Right atrium auricular region (tissue), 2 donors: Measurements from ENCODE around the gene RABGGTB. TPM values are rescaled to one million over a fixed set of nuclear protein-coding genes. Genes with fewer than 3 reads are reported as not detected.
"Not testable (repeated sequence)": the region's sequence is repeated elsewhere in the genome, so short reads cannot be mapped to it uniquely, and the experiment has no call there.

Experiments
- DNase-seq: peaks from one replicate; pipeline ENCODE4 v3.0.0-alpha.2; 2019; ENCODE audit warnings: low spot score
- H3K27ac ChIP-seq, 2 donors: fragments of 200-600 bp; sonication (generic); 1 replicate in 1 of 2; 2 replicates in 1 of 2; pipeline ENCODE4 v1.5.1; 2016 to 2019
- H3K27me3 ChIP-seq, 2 donors: fragments of 200-600 bp; sonication (generic); one replicate each; pipeline versions ENCODE4 v1.5.1 to v1.6.0; 2017 to 2019
- H3K36me3 ChIP-seq: fragments of 200-600 bp; sonication (generic); one replicate; pipeline ENCODE4 v1.5.1; 2016
- H3K4me1 ChIP-seq, 2 donors: fragments of 200-600 bp; sonication (generic); one replicate each; pipeline versions ENCODE4 v1.5.1 to v1.6.0; 2017 to 2019
- H3K4me3 ChIP-seq, 2 donors: fragments of 200-600 bp; sonication (generic); 1 replicate in 1 of 2; 2 replicates in 1 of 2; pipeline ENCODE4 v1.5.1; 2017 to 2019; ENCODE audit warnings: mild to moderate bottlenecking in 1 of 2, moderate library complexity in 1 of 2
- H3K9me3 ChIP-seq, 2 donors: fragments of 200-600 bp; sonication (generic); one replicate each; pipeline ENCODE4 v1.5.1; 2019
- total RNA-seq, 2 donors: library from RNA; depleted of rRNA; stranded (reverse); fragments of >200 nt; gene quantifications; one replicate each; pipeline ENCODE4 v1.1.0, GENCODE V29; 2016
- TF ChIP-seq, protein P1 (sequence below), 2 donors: fragments of 200-600 bp; sonication (generic); IDR thresholded peaks; one replicate each; pipeline ENCODE4 v1.5.1; 2019; ENCODE audit warnings: antibody characterized with exemption in 2 of 2

RABGGTB gene
- total RNA-seq, 2 donors from 2014 or later = 38.5 to 42.2 TPM

DNA sequence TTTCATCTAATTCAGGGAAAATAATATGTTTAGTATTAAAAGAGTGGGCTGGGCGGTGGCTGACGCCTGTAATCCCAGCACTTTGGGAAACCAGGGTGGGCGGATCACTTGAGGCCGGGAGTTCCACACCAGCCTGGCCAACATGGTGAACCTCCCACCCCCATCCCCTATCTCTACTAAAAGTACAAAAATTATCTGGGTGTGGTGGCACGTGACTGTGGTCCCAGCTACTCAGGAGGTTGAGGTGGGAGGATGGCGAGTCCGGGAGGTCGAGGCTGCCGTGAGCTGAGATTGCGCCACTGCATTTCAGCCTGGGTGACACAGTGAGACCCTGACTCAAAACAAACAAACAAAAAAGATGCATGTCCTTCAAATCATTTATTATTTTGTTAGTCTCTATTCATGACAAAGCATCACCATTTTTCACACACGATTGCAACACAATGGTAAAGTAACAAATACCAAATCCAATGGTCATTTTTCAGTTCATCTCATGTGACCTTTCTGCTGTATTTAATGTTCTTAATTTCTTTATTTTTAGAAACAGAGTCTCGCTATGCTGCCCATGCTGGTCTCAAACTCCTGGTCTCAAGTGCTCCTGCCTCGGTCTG lies 11.7 kb downstream of the RABGGTB start:
- Histone ChIP-seq H3K9me3 (no peaks in the 10 kb centered on the region), H3K4me1 (no peaks in the 10 kb centered on the region), H3K4me3 (no peak overlapping the region), H3K27me3 (no peaks in the 10 kb centered on the region), H3K36me3 (peaks cover 49% of the 10 kb centered on the region), H3K27ac (no peak overlapping the region)
- TF ChIP-seq, protein P1, sequence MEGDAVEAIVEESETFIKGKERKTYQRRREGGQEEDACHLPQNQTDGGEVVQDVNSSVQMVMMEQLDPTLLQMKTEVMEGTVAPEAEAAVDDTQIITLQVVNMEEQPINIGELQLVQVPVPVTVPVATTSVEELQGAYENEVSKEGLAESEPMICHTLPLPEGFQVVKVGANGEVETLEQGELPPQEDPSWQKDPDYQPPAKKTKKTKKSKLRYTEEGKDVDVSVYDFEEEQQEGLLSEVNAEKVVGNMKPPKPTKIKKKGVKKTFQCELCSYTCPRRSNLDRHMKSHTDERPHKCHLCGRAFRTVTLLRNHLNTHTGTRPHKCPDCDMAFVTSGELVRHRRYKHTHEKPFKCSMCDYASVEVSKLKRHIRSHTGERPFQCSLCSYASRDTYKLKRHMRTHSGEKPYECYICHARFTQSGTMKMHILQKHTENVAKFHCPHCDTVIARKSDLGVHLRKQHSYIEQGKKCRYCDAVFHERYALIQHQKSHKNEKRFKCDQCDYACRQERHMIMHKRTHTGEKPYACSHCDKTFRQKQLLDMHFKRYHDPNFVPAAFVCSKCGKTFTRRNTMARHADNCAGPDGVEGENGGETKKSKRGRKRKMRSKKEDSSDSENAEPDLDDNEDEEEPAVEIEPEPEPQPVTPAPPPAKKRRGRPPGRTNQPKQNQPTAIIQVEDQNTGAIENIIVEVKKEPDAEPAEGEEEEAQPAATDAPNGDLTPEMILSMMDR (IDR thresholded peaks at IDR 0.05) = no peak
- no peak for DNase-seq

DNA sequence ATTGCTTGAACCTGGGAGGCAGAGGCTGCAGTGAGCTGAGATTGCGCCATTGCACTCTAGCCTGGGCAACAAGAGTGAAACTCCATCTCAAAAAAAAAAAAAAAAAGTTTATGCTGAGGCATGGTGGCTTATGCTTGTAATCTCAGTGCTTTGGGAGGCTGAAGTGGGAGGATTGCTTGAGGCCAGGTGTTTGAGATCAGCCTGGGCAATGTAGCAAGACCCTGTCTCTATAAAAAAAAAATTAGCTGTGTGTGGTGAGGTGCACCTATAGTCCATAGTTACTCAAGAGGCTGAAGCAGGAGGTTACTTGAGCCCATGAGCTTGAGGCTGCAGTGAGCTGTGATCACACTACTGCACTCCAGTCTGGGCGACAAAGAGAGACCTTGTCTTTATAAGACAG lies 15.4 kb downstream of the RABGGTB start:
- H3K27ac ChIP-seq, H3K4me1 ChIP-seq, DNase-seq, H3K9me3 ChIP-seq, H3K4me3 ChIP-seq, H3K27me3 ChIP-seq: not testable (repeated sequence)
- H3K36me3 ChIP-seq = peaks cover 14% of the 10 kb centered on the region

GRCh38 chr1:75808921-75809320 lies 22.9 kb downstream of the RABGGTB start:
- no peaks in the 10 kb centered on the region for H3K36me3 ChIP-seq
- TF ChIP-seq, protein P1 (IDR thresholded peaks at IDR 0.05) = no peak
- DNase-seq = no peak

GRCh38 chr1:75810113-75810512 lies 24.1 kb downstream of the RABGGTB start:
- DNase-seq, H3K27ac ChIP-seq, H3K4me1 ChIP-seq, H3K36me3 ChIP-seq, H3K4me3 ChIP-seq, H3K27me3 ChIP-seq, H3K9me3 ChIP-seq: not testable (repeated sequence)

More at GRCh38 chr1:75808921-75809320, 22.9 kb downstream of the RABGGTB start:
- H3K27ac ChIP-seq = no peak overlapping the region
- no peak overlapping the region for H3K4me3 ChIP-seq
- no peaks in the 10 kb centered on the region for H3K27me3 ChIP-seq
- no peaks in the 10 kb centered on the region for H3K4me1 ChIP-seq
- no peaks in the 10 kb centered on the region for H3K9me3 ChIP-seq

- H3K9me3 ChIP-seq = no peaks in the 10 kb centered on the region
- H3K27me3 ChIP-seq = no peaks in the 10 kb centered on the region
- TF ChIP-seq, protein P1 (IDR thresholded peaks at IDR 0.05) = no peak
Measured at GRCh38 chr1:75811211-75811981, 25.3 kb downstream of the RABGGTB start.

DNA sequence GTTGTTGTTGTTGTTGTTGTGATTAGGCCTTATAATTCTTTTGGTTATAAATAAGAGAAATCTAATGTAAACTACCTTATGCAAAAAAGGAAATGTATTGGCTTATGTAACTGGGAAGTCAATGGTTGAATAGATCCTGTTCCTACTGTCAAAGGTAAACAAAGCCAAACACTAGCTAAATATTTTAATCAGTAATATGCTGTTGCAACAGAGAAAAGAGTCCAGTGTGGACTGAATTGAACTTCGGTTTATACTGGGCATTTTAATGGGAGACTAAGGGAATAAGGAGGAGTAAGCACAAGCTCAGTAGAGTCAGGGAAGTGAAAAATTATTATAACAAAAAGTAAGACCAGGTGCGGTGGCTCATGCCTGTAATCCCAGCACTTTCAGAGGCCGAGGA lies 26.0 kb downstream of the RABGGTB start:
- H3K27ac ChIP-seq = no peak overlapping the region
- no peaks in the 10 kb centered on the region for H3K9me3 ChIP-seq
- H3K36me3 ChIP-seq = no peaks in the 10 kb centered on the region
- DNase-seq = no peak
- H3K27me3 ChIP-seq = no peaks in the 10 kb centered on the region
- TF ChIP-seq, protein P1 (IDR thresholded peaks at IDR 0.05) = no peak
- no peak overlapping the region for H3K4me3 ChIP-seq
- H3K4me1 ChIP-seq = no peaks in the 10 kb centered on the region

More at GRCh38 chr1:75811211-75811981, 25.3 kb downstream of the RABGGTB start:
- H3K4me3 ChIP-seq = no peak overlapping the region
- no peak for DNase-seq
- no peak overlapping the region for H3K27ac ChIP-seq
- no peaks in the 10 kb centered on the region for H3K4me1 ChIP-seq
- H3K36me3 ChIP-seq = no peaks in the 10 kb centered on the region

DNA sequence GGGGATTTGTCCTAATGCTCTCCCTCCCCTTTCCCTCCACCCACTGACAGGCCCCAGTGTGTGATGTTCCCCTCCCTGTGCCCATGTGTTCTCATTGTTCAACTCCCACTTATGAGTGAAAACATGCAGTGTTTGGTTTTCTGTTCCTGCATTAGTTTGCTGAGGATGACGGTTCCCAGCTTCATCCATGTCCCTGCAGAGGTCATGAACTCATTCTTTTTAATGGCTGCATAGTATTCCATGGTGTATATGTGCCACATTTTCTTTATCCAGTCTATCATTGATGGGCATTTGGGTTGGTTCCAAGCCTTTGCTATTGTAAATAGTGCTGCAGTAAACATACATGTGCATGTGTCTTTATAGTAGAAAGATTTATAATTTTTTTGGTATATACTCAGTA lies 37.5 kb downstream of the RABGGTB start:
- not testable (repeated sequence) for H3K27ac ChIP-seq, DNase-seq, H3K4me3 ChIP-seq, H3K4me1 ChIP-seq, H3K27me3 ChIP-seq, H3K36me3 ChIP-seq, H3K9me3 ChIP-seq
